ENCODE results near the gene MDM1. TPM values are rescaled to one million over a fixed set of nuclear protein-coding genes. Genes with fewer than 3 reads are reported as not detected.

Gene MDM1
- total and polyA plus RNA-seq, 4 donors: 2.0 to 12.9 (median 5.1) TPM

DNA sequence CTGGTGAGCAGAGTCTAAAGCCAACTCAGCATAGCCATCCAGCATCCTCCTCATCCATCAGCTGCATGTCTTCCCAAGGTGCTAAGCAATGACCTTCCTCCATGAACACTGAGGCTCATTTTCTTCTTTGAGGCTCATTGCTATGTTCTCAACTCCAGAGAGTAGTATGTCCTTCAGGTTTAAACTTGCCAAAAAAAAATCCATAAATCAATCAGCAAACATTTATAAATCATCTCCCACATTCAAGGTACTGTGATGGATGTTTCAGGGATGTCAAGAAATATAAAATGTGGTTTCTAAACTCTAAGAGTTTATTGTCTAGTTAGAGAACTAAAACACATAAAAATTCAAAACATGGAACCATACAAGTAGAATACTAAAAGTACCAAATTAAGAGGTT lies 29.8 kb upstream of the MDM1 start (continued):
- TF ChIP-seq ZBTB33 (IDR thresholded peaks at IDR 0.05): no peak
- TF ChIP-seq ATF3 (IDR thresholded peaks at IDR 0.05): no peak

- H3K36me3 ChIP-seq (ENCODE audit: control insufficient read depth in 4 of 4, insufficient read depth in 3 of 4, low read depth in 1 of 4, low read length in 3 of 4): no peaks in the 10 kb centered on the region
- H3K4me1 ChIP-seq (ENCODE audit: control insufficient read depth in 4 of 4, insufficient read depth in 4 of 4, low read length in 3 of 4): peaks cover 2 to 15% (median 9%) of the 10 kb centered on the region in 4 donors
- no peak for DNase-seq (ENCODE audit: low spot score)
- H3K27ac ChIP-seq (ENCODE audit: low read depth in 1 of 2, low read length in 2 of 2): no peak overlapping the region
- no peaks in the 10 kb centered on the region for H3K27me3 ChIP-seq (ENCODE audit: control insufficient read depth in 4 of 4, insufficient read depth in 4 of 4, low read length in 3 of 4)
- H3K9me3 ChIP-seq (ENCODE audit: control insufficient read depth in 4 of 4, low read length in 3 of 4): no peaks in the 10 kb centered on the region
- TF ChIP-seq RAD21 (IDR thresholded peaks at IDR 0.05) (no peak), NR2F2 (IDR thresholded peaks at IDR 0.05) (no peak), ATF3 (IDR thresholded peaks at IDR 0.05) (no peak), SP1 (IDR thresholded peaks at IDR 0.05) (no peak), HNF4G (IDR thresholded peaks at IDR 0.05) (no peak), EGR1 (IDR thresholded peaks at IDR 0.05; ENCODE audit: low read depth in 2 of 2) (no peak), CTCF (IDR thresholded peaks at IDR 0.05; ENCODE audit: low read depth, low read length, missing input control) (no peak), FOXA1 (IDR thresholded peaks at IDR 0.05) (no peak), ZBTB33 (IDR thresholded peaks at IDR 0.05) (no peak), TAF1 (conservative IDR thresholded peaks at IDR 0.05) (no peak), GABPA (IDR thresholded peaks at IDR 0.05 in 1 of 2, conservative IDR thresholded peaks at IDR 0.05 in 1 of 2) (no peak), FOXA2 (IDR thresholded peaks at IDR 0.05) (no peak), HNF4A (conservative IDR thresholded peaks at IDR 0.05) (no peak), YY1 (IDR thresholded peaks at IDR 0.05) (no peak), JUND (IDR thresholded peaks at IDR 0.05) (no peak), REST (IDR thresholded peaks at IDR 0.05) (no peak), RXRA (IDR thresholded peaks at IDR 0.05) (no peak)
- TF ChIP-seq, protein P1, sequence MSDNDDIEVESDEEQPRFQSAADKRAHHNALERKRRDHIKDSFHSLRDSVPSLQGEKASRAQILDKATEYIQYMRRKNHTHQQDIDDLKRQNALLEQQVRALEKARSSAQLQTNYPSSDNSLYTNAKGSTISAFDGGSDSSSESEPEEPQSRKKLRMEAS (IDR thresholded peaks at IDR 0.05): no peak
- H3K9ac ChIP-seq (ENCODE audit: low read depth in 1 of 2, low read length in 2 of 2): no peak overlapping the region
- H3K4me3 ChIP-seq (ENCODE audit: low read depth in 1 of 3, low read length in 3 of 3): no peak overlapping the region
Measured at GRCh38 chr12:68359674-68360073, 27.5 kb upstream of the MDM1 start.
